NCI-H82 (cell line): ENCODE results near the gene IL18R1.

ENCODE experiments used
- DNase-seq: peaks from one replicate; lab custom pipeline; 2025; lab: John Stamatoyannopoulos, UW

The IL18R1 gene

DNA sequence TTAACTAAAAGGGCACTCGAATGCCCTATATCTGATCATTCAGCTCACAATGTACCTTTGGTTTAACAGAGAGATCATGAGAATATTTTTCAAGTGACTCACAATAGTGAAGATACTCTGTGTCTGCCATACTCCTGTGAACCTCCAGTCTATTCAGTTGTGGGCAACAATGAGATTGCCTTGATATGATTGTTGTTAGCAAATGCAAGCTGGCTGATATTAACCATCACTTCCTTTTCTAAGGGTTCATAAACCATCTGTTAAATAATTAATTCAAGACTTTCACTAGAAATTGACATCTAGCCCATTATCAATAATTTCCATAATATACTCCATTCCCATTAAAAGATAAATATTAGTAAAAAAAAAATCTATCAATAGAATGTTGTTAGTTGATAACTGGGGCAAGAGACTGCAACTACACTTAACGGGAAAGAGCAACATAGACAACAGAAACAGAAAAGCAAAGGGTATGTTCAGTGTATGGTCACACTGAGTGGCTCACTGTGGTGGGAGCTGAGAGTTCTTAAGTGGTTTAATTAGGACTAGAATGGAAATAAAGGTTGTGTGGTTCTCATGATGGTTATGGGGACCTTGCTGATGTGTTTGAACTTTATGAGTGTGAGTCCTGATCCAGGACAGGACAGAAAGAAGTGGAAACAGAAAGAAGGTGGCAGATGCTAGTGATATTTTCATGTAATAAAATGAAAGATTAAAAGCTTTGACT, 79.2 kb downstream of the IL18R1 start:
- no peak for DNase-seq

- DNase-seq, result no peak
These were observed 80.1 kb downstream of the IL18R1 start for GRCh38 chr2:102435741-102436140.

DNA sequence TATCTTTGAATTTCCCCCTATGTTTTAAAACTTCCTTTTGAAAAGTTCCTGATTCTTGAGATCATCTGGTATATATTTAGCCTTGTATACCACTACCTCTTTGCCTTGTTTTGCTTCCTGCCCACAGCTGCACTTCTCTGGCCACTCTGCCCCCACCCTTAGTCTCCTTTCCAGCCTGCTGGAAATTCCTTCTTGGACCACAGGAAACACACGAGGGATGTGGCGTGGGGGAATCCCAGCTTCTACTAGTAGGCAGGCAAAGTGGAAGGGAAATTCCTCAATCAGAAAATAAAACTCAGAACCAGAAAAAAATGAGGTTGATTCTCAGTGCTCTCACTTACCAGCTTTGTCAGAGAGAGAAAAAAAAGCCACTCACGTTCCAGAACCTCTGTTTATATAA, 80.7 kb downstream of the IL18R1 start:
- DNase-seq, result no peak

GRCh38 chr2:102437122-102437521, 81.5 kb downstream of the IL18R1 start:
- no peak for DNase-seq

DNA sequence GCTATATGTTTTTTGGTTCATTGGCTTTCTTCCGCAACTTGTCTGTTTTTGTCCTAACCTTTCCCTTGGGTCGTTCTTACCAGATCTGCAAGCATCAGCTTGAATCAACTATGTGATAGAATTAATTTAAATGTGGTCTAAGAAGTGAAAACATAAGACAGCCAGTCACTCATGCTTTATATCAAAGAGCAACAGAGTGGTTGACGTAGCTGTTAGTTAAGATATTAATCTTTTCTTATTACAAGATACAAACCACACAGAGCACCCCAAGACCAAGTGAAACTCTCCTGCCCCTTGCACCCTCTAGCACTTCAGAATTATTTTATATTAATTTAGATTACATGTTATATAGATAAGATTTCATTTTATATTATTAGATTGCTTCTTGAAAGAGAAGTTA, 82.5 kb downstream of the IL18R1 start:
- no peak for DNase-seq

DNA sequence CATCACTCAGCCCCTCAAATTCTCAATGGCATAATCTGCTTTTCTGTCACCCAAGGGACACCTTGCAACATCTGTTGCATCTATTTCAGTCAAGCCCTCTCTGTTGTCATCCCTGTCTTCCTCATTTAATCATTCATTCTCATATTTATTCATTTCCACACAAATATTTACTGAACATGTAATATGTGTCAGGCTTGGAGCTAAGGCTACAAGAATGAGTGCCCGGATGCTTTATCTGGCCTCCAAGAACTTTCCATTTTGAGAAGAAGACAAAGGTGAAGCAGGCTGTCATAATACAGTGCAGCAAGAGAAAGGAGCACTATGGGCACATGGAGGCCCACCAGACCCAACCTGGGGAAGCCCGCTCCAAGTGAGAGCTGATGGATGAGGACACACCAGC, 83.0 kb downstream of the IL18R1 start:
- no peak for DNase-seq

DNA sequence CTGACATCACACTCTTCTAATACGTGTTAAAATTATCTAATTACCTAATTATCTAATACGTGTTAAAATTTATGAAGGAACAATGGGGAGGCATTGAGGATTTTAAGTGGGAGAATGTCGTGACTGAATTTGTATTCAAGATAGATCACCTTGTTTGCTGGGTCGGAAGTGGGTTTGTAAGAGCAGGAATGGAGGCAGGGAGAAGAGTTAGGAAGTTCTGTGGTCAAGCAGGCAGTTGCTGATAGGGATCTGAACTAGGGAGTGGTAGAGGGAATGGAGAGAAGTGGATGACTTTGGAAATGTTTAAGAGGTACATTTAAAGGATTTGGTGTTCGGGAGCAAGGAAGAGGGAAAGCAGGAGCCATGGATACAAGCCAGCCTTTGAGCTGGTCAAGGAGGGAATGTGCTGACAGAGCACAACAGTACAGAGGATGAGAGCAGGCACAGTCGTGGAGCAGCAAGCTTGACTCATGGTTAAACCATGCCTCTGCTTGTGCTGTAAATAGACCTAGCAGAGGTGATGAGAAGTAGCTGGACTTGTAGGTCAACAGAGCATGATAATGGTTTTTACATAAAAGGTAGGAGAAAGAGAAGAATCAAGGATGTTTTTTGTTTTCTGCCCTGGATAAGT, 83.6 kb downstream of the IL18R1 start:
- no peak for DNase-seq

- peak; percentile 3 for DNase-seq
These were observed 87.6 kb downstream of the IL18R1 start for GRCh38 chr2:102442967-102443828.

DNA sequence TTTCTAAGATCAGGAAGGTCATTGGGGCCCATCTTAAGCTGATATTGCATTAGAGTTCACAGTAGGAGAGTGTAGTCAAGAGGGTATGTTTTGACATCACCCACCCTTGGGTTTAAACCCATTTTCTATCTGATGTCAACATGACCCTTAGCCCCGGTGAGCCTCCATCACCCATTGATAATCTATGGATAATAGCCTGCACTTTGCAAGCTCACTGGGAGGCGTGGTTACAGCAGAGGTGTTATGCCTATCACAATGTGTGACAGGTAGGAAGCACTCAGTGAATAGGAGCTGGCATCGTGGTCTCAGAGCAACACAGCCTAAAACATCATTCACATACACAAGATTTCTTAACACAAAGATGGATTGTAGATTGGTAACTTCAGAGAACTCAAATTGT, 88.6 kb downstream of the IL18R1 start:
- DNase-seq, result no peak

DNA sequence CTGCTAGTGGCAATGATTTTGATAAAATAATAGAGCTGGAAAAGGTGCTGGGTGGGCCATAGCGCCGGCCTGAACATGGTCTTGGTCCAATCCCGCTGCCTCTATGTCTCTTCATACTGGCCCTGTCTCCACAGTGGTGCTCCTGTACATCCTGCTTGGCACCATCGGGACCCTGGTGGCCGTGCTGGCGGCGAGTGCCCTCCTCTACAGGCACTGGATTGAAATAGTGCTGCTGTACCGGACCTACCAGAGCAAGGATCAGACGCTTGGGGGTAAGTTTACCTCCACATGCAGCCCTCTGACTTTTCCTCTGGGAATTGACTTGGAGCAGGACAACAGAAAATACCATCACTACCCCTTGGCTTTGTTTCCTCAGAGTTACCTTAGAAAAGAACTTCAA, 91.3 kb downstream of the IL18R1 start:
- DNase-seq, result no peak
